HCT116 (cell line): ENCODE data around the gene BPIFB3. TPM values are rescaled to one million over a fixed set of nuclear protein-coding genes. Genes with fewer than 3 reads are reported as not detected.

Experiments
- ATAC-seq: fragments of 200-7000 bp; cut with Tn5 transposase; 2 replicates; pipeline ENCODE4 v1.9.1; 2020; ENCODE audit warnings: mild to moderate bottlenecking, moderate library complexity
- BruUV-seq: library from RNA; stranded (reverse); fragments of 400-500 nt; replicated peaks from 2 replicates; lab custom pipeline; 2021; lab: Mats Ljungman, UMichigan
- CTCF ChIA-PET: fragments of 300-600 bp; sonication (Branson Sonifier 250); formaldehyde crosslinking; loops from one replicate; lab custom pipeline; 2021; ENCODE audit warnings: antibody characterized with exemption; lab: Charles Lee
- POLR2A ChIA-PET: fragments of 300-600, 350-600 bp; sonication (Branson Sonifier 250); formaldehyde crosslinking; loops from one replicate; lab custom pipeline; 2021; ENCODE audit warnings: antibody characterized with exemption; lab: Charles Lee
- RAD21 ChIA-PET, 2 experiments: fragments of 300-600 bp; sonication (Branson Sonifier 250); formaldehyde crosslinking; loops; one replicate each; lab custom pipeline; 2023; ENCODE audit warnings: low total read pairs in 2 of 2; ENCODE audit not compliant: uncharacterized antibody in 2 of 2, unreplicated experiment in 2 of 2, low non-redundant PET in 1 of 2; lab: Charles Lee
- DNase-seq: peaks from one replicate; pipeline ENCODE4 v3.0.0-alpha.2; 2010; ENCODE audit warnings: low read depth, low spot score
- H2AFZ ChIP-seq: fragments of 200-600 bp; shearing (Covaris generic), sonication (generic); 2 replicates; pipeline ENCODE4 v1.6.1; 2017; ENCODE audit warnings: low read depth, mixed run types, mixed read lengths, antibody characterized with exemption, low read length; ENCODE audit not compliant: poor library complexity, severe bottlenecking
- H3K27ac ChIP-seq: 2 replicates; pipeline ENCODE4 v1.5.1; 2012; ENCODE audit warnings: low read depth, low read length
- H3K27me3 ChIP-seq: fragments of 200-600 bp; sonication (generic); 2 replicates; pipeline ENCODE4 v1.6.1; 2016; ENCODE audit warnings: mixed run types, low read length, mixed read lengths; ENCODE audit not compliant: insufficient read depth
- H3K36me3 ChIP-seq, 2 experiments: fragments of 200-500 bp in 1 of 2; fragments of 200-600 bp in 1 of 2; sonication (Bioruptor generic) in 1 of 2; sonication (generic) in 1 of 2; 2 replicates each; pipeline versions ENCODE4 v1.5.1 to v1.6.1; 2014 to 2016; ENCODE audit warnings: low read length in 2 of 2, inconsistent platforms in 1 of 2, mixed read lengths in 1 of 2, mixed run types in 1 of 2; ENCODE audit not compliant: insufficient read depth in 2 of 2, control insufficient read depth in 1 of 2
- H3K4me1 ChIP-seq, 2 experiments: fragments of 200-600 bp in 1 of 2; sonication (generic) in 1 of 2; 2 replicates each; pipeline versions ENCODE4 v1.5.1 to v1.6.1; 2012 to 2017; ENCODE audit warnings: low read length in 2 of 2, inconsistent platforms in 1 of 2, mild to moderate bottlenecking in 1 of 2, mixed read lengths in 1 of 2, mixed run types in 1 of 2, moderate library complexity in 1 of 2; ENCODE audit not compliant: insufficient read depth in 2 of 2, control insufficient read depth in 1 of 2
- H3K4me2 ChIP-seq: fragments of 200-600 bp; sonication (generic); 2 replicates; pipeline ENCODE4 v1.6.1; 2017; ENCODE audit warnings: mixed run types, low read length, mixed read lengths
- H3K4me3 ChIP-seq, 2 experiments: fragments of 200-600 bp in 1 of 2; sonication (generic) in 1 of 2; replicated peaks in 1 of 2; 2 replicates each; pipeline ENCODE4 v1.5.1; 2011 to 2016; ENCODE audit warnings: low read length in 2 of 2, control low read depth in 1 of 2, low read depth in 1 of 2, mild to moderate bottlenecking in 1 of 2, mixed read lengths in 1 of 2, mixed run types in 1 of 2
- H3K79me2 ChIP-seq: fragments of 200-600 bp; sonication (generic); 2 replicates; pipeline ENCODE4 v1.6.1; 2017; ENCODE audit warnings: mild to moderate bottlenecking, mixed run types, low read length, moderate library complexity, mixed read lengths; ENCODE audit not compliant: insufficient read depth
- H3K9ac ChIP-seq: fragments of 200-600 bp; sonication (generic); 2 replicates; pipeline ENCODE4 v1.6.1; 2016; ENCODE audit warnings: low read length, mixed read lengths
- H3K9me2 ChIP-seq: fragments of 200-600 bp; sonication (generic), shearing (Covaris generic); 2 replicates; pipeline ENCODE4 v1.6.1; 2017; ENCODE audit warnings: mixed run types, mild to moderate bottlenecking, moderate library complexity; ENCODE audit not compliant: insufficient read depth
- H3K9me3 ChIP-seq, 2 experiments: fragments of 200-500 bp in 1 of 2; fragments of 200-600 bp in 1 of 2; sonication (Bioruptor generic) in 1 of 2; sonication (generic) in 1 of 2; 2 replicates each; pipeline ENCODE4 v1.6.1; 2014 to 2017; ENCODE audit warnings: low read length in 2 of 2, mixed read lengths in 2 of 2, inconsistent platforms in 1 of 2, low read depth in 1 of 2, mild to moderate bottlenecking in 1 of 2, mixed run types in 1 of 2, moderate library complexity in 1 of 2; ENCODE audit not compliant: control insufficient read depth in 1 of 2, insufficient read depth in 1 of 2
- H4K20me1 ChIP-seq: fragments of 200-600 bp; sonication (generic), shearing (Covaris generic); 2 replicates; pipeline ENCODE4 v1.6.1; 2017; ENCODE audit warnings: mixed run types, mild to moderate bottlenecking, moderate library complexity; ENCODE audit not compliant: insufficient read depth
- CEBPB ChIP-seq: IDR thresholded peaks from 2 replicates; pipeline ENCODE4 v1.6.1; 2012; ENCODE audit warnings: low read depth
- EZH2 ChIP-seq: fragments of 200-600 bp; sonication (generic); IDR thresholded peaks from 2 replicates; pipeline ENCODE4 v1.6.1; 2017; ENCODE audit warnings: antibody characterized with exemption, mixed run types
- EZH2phosphoT487 ChIP-seq: fragments of 200-600 bp; IDR thresholded peaks from 2 replicates; pipeline ENCODE4 v1.6.1; 2018; ENCODE audit warnings: antibody characterized with exemption, borderline replicate concordance
- FOSL1 ChIP-seq: IDR thresholded peaks from 2 replicates; pipeline ENCODE4 v1.6.1; 2012; ENCODE audit warnings: low read depth
- JUND ChIP-seq: IDR thresholded peaks from 2 replicates; pipeline ENCODE4 v1.6.1; 2012
- POLR2A ChIP-seq: IDR thresholded peaks from 2 replicates; pipeline ENCODE4 v1.7.0; 2011; ENCODE audit warnings: borderline replicate concordance; ENCODE audit not compliant: insufficient read depth, insufficient read length; ENCODE audit errors: extremely low read depth
- POLR2AphosphoS5 ChIP-seq: IDR thresholded peaks from 2 replicates; pipeline ENCODE4 v1.6.1; 2011; ENCODE audit warnings: mild to moderate bottlenecking, low read depth, low read length, moderate library complexity
- RAD21 ChIP-seq: IDR thresholded peaks from 2 replicates; pipeline ENCODE4 v1.6.1; 2012; ENCODE audit warnings: low read depth, mild to moderate bottlenecking
- SRF ChIP-seq: IDR thresholded peaks from 2 replicates; pipeline ENCODE4 v1.6.1; 2012; ENCODE audit warnings: low read depth
- ZNF274 ChIP-seq: fragments of 200-500 bp; sonication (Bioruptor generic); IDR thresholded peaks from 2 replicates; pipeline ENCODE4 v1.6.1; 2014; ENCODE audit warnings: mild to moderate bottlenecking, low read depth, low read length, inconsistent platforms
- intact Hi-C: fragments of 100-400 bp; cut with micrococcal nuclease; formaldehyde crosslinking; loops from 2 replicates; pipeline ENCODE4 v1.10.0; 2022
- total RNA-seq: library from RNA; stranded (reverse); gene quantifications from one replicate; pipeline ENCODE4 v1.2.1, GENCODE V29; 2021; ENCODE audit not compliant: unreplicated experiment
- TF ChIP-seq, protein P1 (sequence below), 3 experiments: fragments of 200-600 bp in 1 of 3; sonication (generic) in 1 of 3; IDR thresholded peaks in 2 of 3; conservative IDR thresholded peaks in 1 of 3; 2 replicates each; pipeline ENCODE4 v1.5.1; 2012 to 2017; ENCODE audit warnings: low read depth in 2 of 3, low read length in 2 of 3, antibody characterized with exemption in 1 of 3, borderline replicate concordance in 1 of 3, control low read depth in 1 of 3, mild to moderate bottlenecking in 1 of 3, mixed read lengths in 1 of 3, mixed run types in 1 of 3, moderate library complexity in 1 of 3; ENCODE audit not compliant: insufficient read depth in 1 of 3
- TF ChIP-seq, protein P2 (sequence below): IDR thresholded peaks from 2 replicates; pipeline ENCODE4 v1.6.1; 2011; ENCODE audit warnings: mild to moderate bottlenecking, low read length, moderate library complexity; ENCODE audit not compliant: insufficient replicate concordance; ENCODE audit errors: extremely low read depth
- TF ChIP-seq, protein P3 (sequence below): IDR thresholded peaks from 2 replicates; pipeline ENCODE4 v1.6.1; 2012
- TF ChIP-seq, protein P4 (sequence below): IDR thresholded peaks from 2 replicates; pipeline ENCODE4 v1.6.1; 2012; ENCODE audit warnings: low read depth

BPIFB3 gene
- total RNA-seq, 1 experiment from 2014 or later: not detected

DNA sequence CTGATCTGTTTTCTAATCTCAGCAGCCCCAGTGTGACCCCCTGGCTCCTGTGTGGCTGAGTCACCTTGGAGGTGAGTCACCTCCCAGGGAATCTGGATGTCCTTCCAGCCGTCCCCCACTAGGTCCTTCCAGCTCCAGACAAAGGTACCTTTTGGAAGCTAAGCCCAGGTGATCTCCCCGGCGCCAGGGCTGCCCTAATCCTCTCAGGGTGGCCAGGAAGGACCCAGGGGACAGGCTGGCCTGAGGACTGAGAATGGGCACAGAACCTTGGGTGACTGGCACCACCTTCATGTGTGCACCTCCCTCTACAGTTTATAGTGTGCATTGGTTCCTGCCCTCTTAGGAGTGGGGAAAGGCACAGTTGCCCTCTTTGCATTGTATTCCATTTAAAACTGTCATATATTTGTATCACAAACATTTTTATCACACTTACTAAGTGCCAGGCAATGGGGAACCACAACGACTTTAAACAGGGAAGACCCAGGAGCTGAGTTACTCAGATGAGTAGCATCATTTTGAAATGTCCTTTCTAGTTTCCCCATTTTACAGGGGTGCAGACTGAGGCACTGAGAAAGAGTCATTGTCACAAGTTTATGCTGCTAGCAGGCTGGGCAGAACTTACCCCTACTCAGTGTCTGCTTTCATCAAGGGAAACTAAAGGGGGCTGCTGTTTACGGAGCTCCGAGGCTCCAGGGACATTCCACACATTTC lies 23.1 kb downstream of the BPIFB3 start:
- DNase-seq: peak; percentile 35
- H3K27me3 ChIP-seq: no peaks in the 10 kb centered on the region
- TF ChIP-seq EZH2phosphoT487 (no peak), CEBPB (no peak), POLR2AphosphoS5 (no peak), EZH2 (no peak), ZNF274 (no peak), RAD21 (peak; percentile 63), POLR2A (no peak), SRF (no peak), FOSL1 (peak; percentile 86), JUND (peak; percentile 69)
- TF ChIP-seq, protein P1, sequence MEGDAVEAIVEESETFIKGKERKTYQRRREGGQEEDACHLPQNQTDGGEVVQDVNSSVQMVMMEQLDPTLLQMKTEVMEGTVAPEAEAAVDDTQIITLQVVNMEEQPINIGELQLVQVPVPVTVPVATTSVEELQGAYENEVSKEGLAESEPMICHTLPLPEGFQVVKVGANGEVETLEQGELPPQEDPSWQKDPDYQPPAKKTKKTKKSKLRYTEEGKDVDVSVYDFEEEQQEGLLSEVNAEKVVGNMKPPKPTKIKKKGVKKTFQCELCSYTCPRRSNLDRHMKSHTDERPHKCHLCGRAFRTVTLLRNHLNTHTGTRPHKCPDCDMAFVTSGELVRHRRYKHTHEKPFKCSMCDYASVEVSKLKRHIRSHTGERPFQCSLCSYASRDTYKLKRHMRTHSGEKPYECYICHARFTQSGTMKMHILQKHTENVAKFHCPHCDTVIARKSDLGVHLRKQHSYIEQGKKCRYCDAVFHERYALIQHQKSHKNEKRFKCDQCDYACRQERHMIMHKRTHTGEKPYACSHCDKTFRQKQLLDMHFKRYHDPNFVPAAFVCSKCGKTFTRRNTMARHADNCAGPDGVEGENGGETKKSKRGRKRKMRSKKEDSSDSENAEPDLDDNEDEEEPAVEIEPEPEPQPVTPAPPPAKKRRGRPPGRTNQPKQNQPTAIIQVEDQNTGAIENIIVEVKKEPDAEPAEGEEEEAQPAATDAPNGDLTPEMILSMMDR (IDR thresholded peaks at IDR 0.05 in 2 of 3, conservative IDR thresholded peaks at IDR 0.05 in 1 of 3; ENCODE audit: borderline replicate concordance in 1 of 3, insufficient read depth in 1 of 3, low read depth in 2 of 3, low read length in 2 of 3): peak; percentile 52 to 87 (median 80); a peak in 5 of 6 replicates
- TF ChIP-seq, protein P2, sequence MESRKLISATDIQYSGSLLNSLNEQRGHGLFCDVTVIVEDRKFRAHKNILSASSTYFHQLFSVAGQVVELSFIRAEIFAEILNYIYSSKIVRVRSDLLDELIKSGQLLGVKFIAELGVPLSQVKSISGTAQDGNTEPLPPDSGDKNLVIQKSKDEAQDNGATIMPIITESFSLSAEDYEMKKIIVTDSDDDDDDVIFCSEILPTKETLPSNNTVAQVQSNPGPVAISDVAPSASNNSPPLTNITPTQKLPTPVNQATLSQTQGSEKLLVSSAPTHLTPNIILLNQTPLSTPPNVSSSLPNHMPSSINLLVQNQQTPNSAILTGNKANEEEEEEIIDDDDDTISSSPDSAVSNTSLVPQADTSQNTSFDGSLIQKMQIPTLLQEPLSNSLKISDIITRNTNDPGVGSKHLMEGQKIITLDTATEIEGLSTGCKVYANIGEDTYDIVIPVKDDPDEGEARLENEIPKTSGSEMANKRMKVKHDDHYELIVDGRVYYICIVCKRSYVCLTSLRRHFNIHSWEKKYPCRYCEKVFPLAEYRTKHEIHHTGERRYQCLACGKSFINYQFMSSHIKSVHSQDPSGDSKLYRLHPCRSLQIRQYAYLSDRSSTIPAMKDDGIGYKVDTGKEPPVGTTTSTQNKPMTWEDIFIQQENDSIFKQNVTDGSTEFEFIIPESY: no peak
- TF ChIP-seq, protein P3, sequence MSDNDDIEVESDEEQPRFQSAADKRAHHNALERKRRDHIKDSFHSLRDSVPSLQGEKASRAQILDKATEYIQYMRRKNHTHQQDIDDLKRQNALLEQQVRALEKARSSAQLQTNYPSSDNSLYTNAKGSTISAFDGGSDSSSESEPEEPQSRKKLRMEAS: no peak
- TF ChIP-seq, protein P4, sequence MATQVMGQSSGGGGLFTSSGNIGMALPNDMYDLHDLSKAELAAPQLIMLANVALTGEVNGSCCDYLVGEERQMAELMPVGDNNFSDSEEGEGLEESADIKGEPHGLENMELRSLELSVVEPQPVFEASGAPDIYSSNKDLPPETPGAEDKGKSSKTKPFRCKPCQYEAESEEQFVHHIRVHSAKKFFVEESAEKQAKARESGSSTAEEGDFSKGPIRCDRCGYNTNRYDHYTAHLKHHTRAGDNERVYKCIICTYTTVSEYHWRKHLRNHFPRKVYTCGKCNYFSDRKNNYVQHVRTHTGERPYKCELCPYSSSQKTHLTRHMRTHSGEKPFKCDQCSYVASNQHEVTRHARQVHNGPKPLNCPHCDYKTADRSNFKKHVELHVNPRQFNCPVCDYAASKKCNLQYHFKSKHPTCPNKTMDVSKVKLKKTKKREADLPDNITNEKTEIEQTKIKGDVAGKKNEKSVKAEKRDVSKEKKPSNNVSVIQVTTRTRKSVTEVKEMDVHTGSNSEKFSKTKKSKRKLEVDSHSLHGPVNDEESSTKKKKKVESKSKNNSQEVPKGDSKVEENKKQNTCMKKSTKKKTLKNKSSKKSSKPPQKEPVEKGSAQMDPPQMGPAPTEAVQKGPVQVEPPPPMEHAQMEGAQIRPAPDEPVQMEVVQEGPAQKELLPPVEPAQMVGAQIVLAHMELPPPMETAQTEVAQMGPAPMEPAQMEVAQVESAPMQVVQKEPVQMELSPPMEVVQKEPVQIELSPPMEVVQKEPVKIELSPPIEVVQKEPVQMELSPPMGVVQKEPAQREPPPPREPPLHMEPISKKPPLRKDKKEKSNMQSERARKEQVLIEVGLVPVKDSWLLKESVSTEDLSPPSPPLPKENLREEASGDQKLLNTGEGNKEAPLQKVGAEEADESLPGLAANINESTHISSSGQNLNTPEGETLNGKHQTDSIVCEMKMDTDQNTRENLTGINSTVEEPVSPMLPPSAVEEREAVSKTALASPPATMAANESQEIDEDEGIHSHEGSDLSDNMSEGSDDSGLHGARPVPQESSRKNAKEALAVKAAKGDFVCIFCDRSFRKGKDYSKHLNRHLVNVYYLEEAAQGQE: no peak

More for the DNA sequence above, 23.1 kb downstream of the BPIFB3 start:
- Histone ChIP-seq H3K79me2 (no peaks in the 10 kb centered on the region), H3K36me3 (no peaks in the 10 kb centered on the region), H3K27ac (no peak overlapping the region), H2AFZ (peak overlapping the region; percentile 51), H3K4me2 (peak overlapping the region; percentile 67), H3K4me1 (peaks cover 8 to 17% of the 10 kb centered on the region in 2 experiments; a peak in 3 of 4 replicates), H3K9ac (no peak overlapping the region), H3K4me3 (no peak overlapping the region), H3K9me3 (no peaks in the 10 kb centered on the region), H3K9me2 (no peaks in the 10 kb centered on the region), H4K20me1 (no peaks in the 10 kb centered on the region)
- no TSS peak for BruUV-seq
- intact Hi-C loops: loop anchor here (1.0 to 5.0 kb wide), 2 partner anchors 175 to 285 kb away; no protein-coding TSS in a partner anchor
- peak; percentile 96 for ATAC-seq
- POLR2A ChIA-PET: no interaction called here
- CTCF ChIA-PET: interaction anchor here (1.3 to 2.8 kb wide), 3 partner anchors 9 to 175 kb away, joined by 3 to 14 read pairs (median 5); no protein-coding TSS in a partner anchor
- RAD21 ChIA-PET: interaction anchor here in 1 of 2 experiments (0.6 kb wide), 1 partner anchor 173 kb away, joined by 3 read pairs; no protein-coding TSS in a partner anchor
